NCI-H146 treated with DMSO at 0.1 percent for 48 hours (cell line): ENCODE results near the gene TNS1.

Experiments
- DNase-seq: peaks from one replicate; lab custom pipeline; 2025; ENCODE audit not compliant: unreplicated experiment; lab: John Stamatoyannopoulos, UW

The TNS1 gene

GRCh38 chr2:217835931-217836891 is 166.6 kb downstream of the TNS1 start:
- no peak for DNase-seq

- DNase-seq, result no peak
Measured at GRCh38 chr2:217834744-217835513, 167.9 kb downstream of the TNS1 start.

- DNase-seq, result no peak
Measured at GRCh38 chr2:217834057-217834620, 168.7 kb downstream of the TNS1 start.

GRCh38 chr2:217833439-217833838 is 169.4 kb downstream of the TNS1 start:
- no peak for DNase-seq

GRCh38 chr2:217832987-217833386 is 169.8 kb downstream of the TNS1 start:
- no peak for DNase-seq

- no peak for DNase-seq
Measured at GRCh38 chr2:217832115-217832514, 170.7 kb downstream of the TNS1 start.

- no peak for DNase-seq
Measured at GRCh38 chr2:217831306-217831705, 171.5 kb downstream of the TNS1 start.

GRCh38 chr2:217830807-217831206 is 172.0 kb downstream of the TNS1 start:
- no peak for DNase-seq

GRCh38 chr2:217830061-217830460 is 172.7 kb downstream of the TNS1 start:
- no peak for DNase-seq

GRCh38 chr2:217829420-217829819 is 173.4 kb downstream of the TNS1 start:
- no peak for DNase-seq

- no peak for DNase-seq
Measured at GRCh38 chr2:217828336-217828735, 174.5 kb downstream of the TNS1 start.

GRCh38 chr2:217827430-217828201 is 175.2 kb downstream of the TNS1 start:
- no peak for DNase-seq

- no peak for DNase-seq
Measured at GRCh38 chr2:217826991-217827390, 175.8 kb downstream of the TNS1 start.

- no peak for DNase-seq
Measured at GRCh38 chr2:217826520-217826919, 176.3 kb downstream of the TNS1 start.

- no peak for DNase-seq
Measured at GRCh38 chr2:217825469-217826235, 177.1 kb downstream of the TNS1 start.

GRCh38 chr2:217824223-217824622 is 178.6 kb downstream of the TNS1 start:
- no peak for DNase-seq

- DNase-seq, result no peak
Measured at GRCh38 chr2:217823626-217824025, 179.2 kb downstream of the TNS1 start.

GRCh38 chr2:217822296-217823252 is 180.2 kb downstream of the TNS1 start:
- no peak for DNase-seq

GRCh38 chr2:217821536-217822147 is 181.2 kb downstream of the TNS1 start:
- no peak for DNase-seq
